Ishikawa (cell line): ENCODE data around the gene SMIM28.

Experiments used
- CEBPB ChIP-seq: IDR thresholded peaks from 2 replicates; pipeline ENCODE4 v1.6.1; 2012
- CREB1 ChIP-seq: IDR thresholded peaks from 2 replicates; pipeline ENCODE4 v1.6.1; 2012; ENCODE audit warnings: low read depth
- EGR1 ChIP-seq: IDR thresholded peaks from 2 replicates; pipeline ENCODE4 v1.6.1; 2012
- EP300 ChIP-seq: IDR thresholded peaks from 2 replicates; pipeline ENCODE4 v1.6.1; 2012; ENCODE audit warnings: borderline replicate concordance
- FOXM1 ChIP-seq: IDR thresholded peaks from 2 replicates; pipeline ENCODE4 v1.6.1; 2012; ENCODE audit warnings: low read depth, borderline replicate concordance
- MAX ChIP-seq: IDR thresholded peaks from 2 replicates; pipeline ENCODE4 v1.6.1; 2012
- NFIC ChIP-seq: IDR thresholded peaks from 2 replicates; pipeline ENCODE4 v1.6.1; 2012
- RAD21 ChIP-seq: IDR thresholded peaks from 2 replicates; pipeline ENCODE4 v1.6.1; 2012; ENCODE audit warnings: low read depth
- REST ChIP-seq: IDR thresholded peaks from 2 replicates; pipeline ENCODE4 v1.6.1; 2012; ENCODE audit warnings: low read depth, mild to moderate bottlenecking
- TAF1 ChIP-seq: IDR thresholded peaks from 2 replicates; pipeline ENCODE4 v1.6.1; 2012; ENCODE audit warnings: low read depth, mild to moderate bottlenecking
- TCF12 ChIP-seq: IDR thresholded peaks from 2 replicates; pipeline ENCODE4 v1.6.1; 2012; ENCODE audit warnings: low read depth
- TEAD4 ChIP-seq: IDR thresholded peaks from 2 replicates; pipeline ENCODE4 v1.6.1; 2012
- USF1 ChIP-seq: IDR thresholded peaks from 2 replicates; pipeline ENCODE4 v1.6.1; 2012
- YY1 ChIP-seq: IDR thresholded peaks from 2 replicates; pipeline ENCODE4 v1.6.1; 2012; ENCODE audit warnings: low read depth
- ZBTB7A ChIP-seq: IDR thresholded peaks from 2 replicates; pipeline ENCODE4 v1.6.1; 2012; ENCODE audit warnings: low read depth

SMIM28 gene

GRCh38 chr6:138418118-138418742, 40.5 kb downstream of the SMIM28 start:
- TF ChIP-seq MAX (no peak), TAF1 (no peak), CREB1 (no peak)

GRCh38 chr6:138419766-138420165, 42.1 kb downstream of the SMIM28 start:
- TF ChIP-seq REST: no peak
- TF ChIP-seq EGR1: no peak
- TF ChIP-seq CEBPB: no peak

GRCh38 chr6:138420356-138420755, 42.7 kb downstream of the SMIM28 start:
- TF ChIP-seq RAD21: no peak
- TF ChIP-seq EP300: no peak
- no peak for TF ChIP-seq USF1
- TF ChIP-seq NFIC: no peak
- TF ChIP-seq REST: no peak
- no peak for TF ChIP-seq EGR1
- TF ChIP-seq TEAD4: no peak
- no peak for TF ChIP-seq YY1
- TF ChIP-seq TCF12: no peak
- TF ChIP-seq TAF1: no peak
- no peak for TF ChIP-seq MAX
- TF ChIP-seq ZBTB7A: no peak
- TF ChIP-seq FOXM1: no peak
- no peak for TF ChIP-seq CEBPB
- no peak for TF ChIP-seq CREB1

GRCh38 chr6:138421089-138421488, 43.4 kb downstream of the SMIM28 start:
- TF ChIP-seq TAF1 (no peak), TCF12 (no peak), USF1 (no peak), FOXM1 (no peak), ZBTB7A (no peak), TEAD4 (no peak), CREB1 (no peak), CEBPB (no peak), YY1 (no peak), MAX (no peak), EP300 (no peak), RAD21 (no peak)

GRCh38 chr6:138421608-138422007, 43.9 kb downstream of the SMIM28 start:
- TF ChIP-seq EP300 (no peak), REST (no peak), TCF12 (no peak), NFIC (no peak), USF1 (no peak), TEAD4 (no peak), YY1 (no peak), ZBTB7A (no peak), CEBPB (no peak)
